ENCODE data around the gene SLC25A21. TPM values are rescaled to one million over a fixed set of nuclear protein-coding genes. Genes with fewer than 3 reads are reported as not detected.

Gene SLC25A21
- total RNA-seq, 1 donor from 2014 or later: 1.2 TPM

DNA sequence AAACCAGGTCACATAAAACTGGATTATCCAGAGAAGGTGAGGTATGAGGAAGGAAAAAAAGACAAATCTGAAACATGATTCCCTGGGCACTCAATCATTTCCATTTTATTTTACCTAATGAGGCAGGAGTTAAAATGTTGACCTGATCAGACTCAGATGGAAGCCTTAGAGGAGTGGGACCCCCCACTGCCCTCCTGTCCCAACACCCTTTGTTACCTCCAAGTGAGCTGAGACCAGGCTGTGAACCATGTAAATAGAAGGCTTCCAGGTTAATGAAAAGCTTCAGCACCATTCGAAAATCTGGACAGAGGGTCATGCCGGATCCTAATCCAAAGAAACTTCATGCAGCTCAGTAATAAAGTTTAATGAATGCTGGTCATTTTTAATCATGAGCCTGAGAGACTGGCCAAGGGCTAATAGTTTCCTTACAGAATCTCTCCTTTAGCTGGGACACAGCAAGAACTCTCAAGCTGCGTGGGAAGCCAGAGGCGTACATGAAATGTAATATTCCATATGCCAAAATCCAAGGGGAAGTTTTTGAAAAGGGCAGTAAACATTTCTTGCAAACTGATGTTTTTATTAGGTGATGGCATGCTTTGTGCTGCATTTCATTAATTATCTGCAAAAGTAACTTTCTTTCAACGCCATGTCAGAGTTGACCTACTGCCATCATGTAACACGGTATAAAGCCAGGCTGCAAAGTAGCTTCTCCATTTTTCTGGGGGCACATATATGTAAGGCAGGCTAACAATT, 327.8 kb downstream of the SLC25A21 start:
- H3K36me3 Mint-ChIP-seq (ENCODE audit: low read depth, unreplicated experiment): no peaks in the 10 kb centered on the region
- H3K9me3 Mint-ChIP-seq (ENCODE audit: unreplicated experiment): no peaks in the 10 kb centered on the region
- H3K27ac Mint-ChIP-seq (ENCODE audit: unreplicated experiment): no peak overlapping the region
- peaks cover 2% of the 10 kb centered on the region for H3K27me3 Mint-ChIP-seq (ENCODE audit: unreplicated experiment)
- peaks cover 7% of the 10 kb centered on the region for H3K4me1 Mint-ChIP-seq (ENCODE audit: unreplicated experiment)
- H3K4me3 Mint-ChIP-seq (ENCODE audit: unreplicated experiment): no peak overlapping the region
- TF ChIP-seq, protein P1, sequence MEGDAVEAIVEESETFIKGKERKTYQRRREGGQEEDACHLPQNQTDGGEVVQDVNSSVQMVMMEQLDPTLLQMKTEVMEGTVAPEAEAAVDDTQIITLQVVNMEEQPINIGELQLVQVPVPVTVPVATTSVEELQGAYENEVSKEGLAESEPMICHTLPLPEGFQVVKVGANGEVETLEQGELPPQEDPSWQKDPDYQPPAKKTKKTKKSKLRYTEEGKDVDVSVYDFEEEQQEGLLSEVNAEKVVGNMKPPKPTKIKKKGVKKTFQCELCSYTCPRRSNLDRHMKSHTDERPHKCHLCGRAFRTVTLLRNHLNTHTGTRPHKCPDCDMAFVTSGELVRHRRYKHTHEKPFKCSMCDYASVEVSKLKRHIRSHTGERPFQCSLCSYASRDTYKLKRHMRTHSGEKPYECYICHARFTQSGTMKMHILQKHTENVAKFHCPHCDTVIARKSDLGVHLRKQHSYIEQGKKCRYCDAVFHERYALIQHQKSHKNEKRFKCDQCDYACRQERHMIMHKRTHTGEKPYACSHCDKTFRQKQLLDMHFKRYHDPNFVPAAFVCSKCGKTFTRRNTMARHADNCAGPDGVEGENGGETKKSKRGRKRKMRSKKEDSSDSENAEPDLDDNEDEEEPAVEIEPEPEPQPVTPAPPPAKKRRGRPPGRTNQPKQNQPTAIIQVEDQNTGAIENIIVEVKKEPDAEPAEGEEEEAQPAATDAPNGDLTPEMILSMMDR (IDR thresholded peaks at IDR 0.05; ENCODE audit: unreplicated experiment): no peak
- DNase-seq (ENCODE audit: low spot score): no peak

DNA sequence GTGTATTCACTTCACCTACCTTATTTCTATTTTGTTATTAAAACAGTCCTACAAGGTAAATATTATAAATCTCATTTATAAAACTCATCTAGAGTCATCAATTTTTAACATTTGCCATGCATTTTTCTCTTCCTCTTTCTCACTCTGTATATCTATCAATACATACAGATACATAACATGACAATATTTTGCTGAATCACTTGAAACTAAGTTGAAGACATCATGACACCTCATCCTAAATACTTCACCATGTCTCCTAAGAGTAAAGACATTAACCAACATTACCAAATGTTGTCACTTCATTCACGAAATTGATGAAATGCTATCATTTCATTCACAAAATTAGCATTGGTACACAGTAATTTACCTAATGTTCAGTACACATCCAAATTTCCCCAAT, 329.0 kb downstream of the SLC25A21 start:
- Mint-ChIP-seq H3K27ac (ENCODE audit: unreplicated experiment) (no peak overlapping the region), H3K4me3 (ENCODE audit: unreplicated experiment) (no peak overlapping the region), H3K4me1 (ENCODE audit: unreplicated experiment) (peaks cover 7% of the 10 kb centered on the region), H3K27me3 (ENCODE audit: unreplicated experiment) (peaks cover 2% of the 10 kb centered on the region), H3K36me3 (ENCODE audit: low read depth, unreplicated experiment) (no peaks in the 10 kb centered on the region), H3K9me3 (ENCODE audit: unreplicated experiment) (no peaks in the 10 kb centered on the region)
- TF ChIP-seq, protein P1 (IDR thresholded peaks at IDR 0.05; ENCODE audit: unreplicated experiment): no peak
- no peak for DNase-seq (ENCODE audit: low spot score)

DNA sequence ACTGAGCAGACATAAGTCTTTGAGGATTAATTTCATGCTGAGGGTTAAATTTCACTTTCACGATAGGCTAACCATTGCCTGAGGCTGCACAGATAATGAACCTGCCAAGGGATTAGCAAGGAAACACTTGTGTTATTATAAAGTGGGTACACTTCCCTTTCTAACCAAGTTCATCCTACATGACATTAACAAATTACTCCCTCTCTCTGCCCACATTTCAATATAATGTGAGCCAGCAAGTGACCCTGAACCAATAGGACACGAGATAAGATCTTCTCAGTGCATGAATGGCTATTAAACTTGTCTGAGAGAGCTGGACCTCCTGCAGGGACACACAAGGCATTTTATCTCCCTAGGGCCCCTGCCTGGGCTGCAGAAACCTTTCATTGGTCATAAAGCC, 337.3 kb downstream of the SLC25A21 start:
- H3K9me3 Mint-ChIP-seq (ENCODE audit: unreplicated experiment): no peaks in the 10 kb centered on the region
- TF ChIP-seq, protein P1 (IDR thresholded peaks at IDR 0.05; ENCODE audit: unreplicated experiment): no peak
- DNase-seq (ENCODE audit: low spot score): no peak
- peaks cover 18% of the 10 kb centered on the region for H3K4me1 Mint-ChIP-seq (ENCODE audit: unreplicated experiment)
- no peak overlapping the region for H3K4me3 Mint-ChIP-seq (ENCODE audit: unreplicated experiment)
- H3K36me3 Mint-ChIP-seq (ENCODE audit: low read depth, unreplicated experiment): no peaks in the 10 kb centered on the region
- no peak overlapping the region for H3K27ac Mint-ChIP-seq (ENCODE audit: unreplicated experiment)
- H3K27me3 Mint-ChIP-seq (ENCODE audit: unreplicated experiment): no peaks in the 10 kb centered on the region

DNA sequence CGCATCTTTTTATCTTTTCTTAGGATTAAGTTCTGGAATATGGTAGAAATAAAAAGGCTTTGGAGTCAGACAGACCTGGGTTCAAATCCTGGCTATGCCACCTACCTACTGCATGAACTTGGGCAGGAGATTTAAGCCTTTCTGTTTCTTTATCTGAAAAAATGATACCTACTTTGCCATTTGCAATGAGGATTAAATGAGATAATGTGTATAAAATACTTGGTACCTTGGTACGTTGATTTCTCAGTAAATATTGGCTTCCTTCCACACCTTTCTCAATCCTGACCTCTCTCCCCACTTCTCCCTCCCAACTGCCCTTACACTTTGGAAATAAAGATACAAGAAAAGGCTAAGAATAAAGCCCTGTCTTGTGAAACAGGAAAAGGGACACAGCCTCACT, 338.1 kb downstream of the SLC25A21 start:
- DNase-seq (ENCODE audit: low spot score): no peak
- no peaks in the 10 kb centered on the region for H3K9me3 Mint-ChIP-seq (ENCODE audit: unreplicated experiment)
- H3K4me3 Mint-ChIP-seq (ENCODE audit: unreplicated experiment): no peak overlapping the region
- TF ChIP-seq, protein P1 (IDR thresholded peaks at IDR 0.05; ENCODE audit: unreplicated experiment): no peak
- peaks cover 2% of the 10 kb centered on the region for H3K27me3 Mint-ChIP-seq (ENCODE audit: unreplicated experiment)
- H3K27ac Mint-ChIP-seq (ENCODE audit: unreplicated experiment): no peak overlapping the region
- peaks cover 18% of the 10 kb centered on the region for H3K4me1 Mint-ChIP-seq (ENCODE audit: unreplicated experiment)
- H3K36me3 Mint-ChIP-seq (ENCODE audit: low read depth, unreplicated experiment): no peaks in the 10 kb centered on the region

DNA sequence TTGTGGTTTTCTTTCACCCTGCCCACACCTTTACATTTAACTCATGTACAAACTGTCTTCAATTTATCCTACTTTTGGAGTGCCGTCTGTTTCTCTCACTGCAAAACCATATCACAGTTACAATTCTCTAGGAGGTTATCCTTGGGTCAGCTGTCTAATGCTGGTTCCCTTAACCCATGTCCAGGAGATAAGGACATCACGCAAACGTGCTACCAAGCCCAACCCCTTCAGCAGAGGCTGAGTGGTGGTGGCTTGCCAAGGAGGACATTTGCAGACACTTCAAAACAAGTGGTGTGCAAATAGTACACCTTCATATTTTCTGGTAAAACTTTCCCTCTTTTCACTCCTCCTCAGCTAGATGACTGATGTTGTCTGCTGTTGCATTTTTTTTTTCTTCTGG, 342.9 kb downstream of the SLC25A21 start:
- Mint-ChIP-seq H3K36me3 (ENCODE audit: low read depth, unreplicated experiment) (no peaks in the 10 kb centered on the region), H3K4me3 (ENCODE audit: unreplicated experiment) (no peak overlapping the region), H3K9me3 (ENCODE audit: unreplicated experiment) (no peaks in the 10 kb centered on the region), H3K27me3 (ENCODE audit: unreplicated experiment) (peaks cover 2% of the 10 kb centered on the region), H3K4me1 (ENCODE audit: unreplicated experiment) (peaks cover 6% of the 10 kb centered on the region), H3K27ac (ENCODE audit: unreplicated experiment) (no peak overlapping the region)
- TF ChIP-seq, protein P1 (IDR thresholded peaks at IDR 0.05; ENCODE audit: unreplicated experiment): no peak
- DNase-seq (ENCODE audit: low spot score): no peak

All from endothelial cell (in vitro differentiated cells).